Fibroblast of pulmonary artery (primary cell): Measurements from ENCODE around the gene LMX1A.

Experiments
- DNase-seq: peaks from one replicate; pipeline ENCODE4 v3.0.0-alpha.2; 2010; ENCODE audit warnings: low read depth
- H3K4me3 ChIP-seq: replicated peaks from 2 replicates; pipeline ENCODE4 v1.5.1; 2011; ENCODE audit warnings: low read depth, mild to moderate bottlenecking, control low read depth, low read length, moderate library complexity
- CTCF ChIP-seq: IDR thresholded peaks from 2 replicates; pipeline ENCODE4 v1.5.1; 2011; ENCODE audit warnings: mild to moderate bottlenecking, control low read depth, low read length, inconsistent platforms; ENCODE audit errors: missing control alignments

The LMX1A gene

DNA sequence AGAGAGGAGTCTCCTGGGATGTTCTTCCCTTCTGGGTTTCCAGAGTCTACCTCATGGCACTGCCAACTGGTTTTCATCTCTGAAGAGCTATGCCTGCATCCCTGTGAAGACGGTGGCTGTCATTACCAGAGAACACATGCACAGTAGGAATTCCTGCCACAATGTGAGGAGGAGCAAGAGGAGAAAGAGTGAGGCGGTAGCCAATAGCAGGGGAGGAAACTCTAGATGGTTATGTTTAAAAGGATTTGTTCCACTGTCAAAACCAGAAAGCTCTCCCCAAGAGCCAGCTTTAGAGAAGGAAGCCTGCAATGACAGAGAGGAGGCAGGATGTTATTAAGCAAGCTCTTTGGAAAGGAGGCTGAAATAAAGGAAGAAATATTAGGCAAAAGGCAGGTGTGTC is 12.3 kb downstream of the LMX1A start:
- no peak for DNase-seq
- no peak for TF ChIP-seq CTCF
- no peak overlapping the region for H3K4me3 ChIP-seq

DNA sequence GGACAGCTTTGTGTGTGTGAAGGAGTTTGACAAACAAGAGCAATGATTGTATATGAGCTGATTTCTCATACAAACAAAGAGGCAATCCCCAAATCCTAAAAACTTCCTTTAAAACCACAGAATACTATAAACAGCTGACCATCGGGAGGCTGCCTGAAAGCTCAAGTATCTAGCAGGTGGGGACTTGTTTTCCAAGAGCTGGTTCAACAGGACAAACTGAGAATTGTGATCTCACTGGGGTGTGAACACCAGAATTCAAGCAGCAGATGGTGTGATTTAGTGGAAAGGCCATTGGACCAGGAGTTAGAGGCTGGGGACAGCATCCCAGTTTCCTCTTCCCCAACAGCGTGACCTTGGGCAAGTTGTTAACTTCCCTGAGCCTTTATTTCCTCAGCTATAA is 13.9 kb downstream of the LMX1A start:
- TF ChIP-seq CTCF, result no peak
- no peak for DNase-seq
- H3K4me3 ChIP-seq, result no peak overlapping the region

DNA sequence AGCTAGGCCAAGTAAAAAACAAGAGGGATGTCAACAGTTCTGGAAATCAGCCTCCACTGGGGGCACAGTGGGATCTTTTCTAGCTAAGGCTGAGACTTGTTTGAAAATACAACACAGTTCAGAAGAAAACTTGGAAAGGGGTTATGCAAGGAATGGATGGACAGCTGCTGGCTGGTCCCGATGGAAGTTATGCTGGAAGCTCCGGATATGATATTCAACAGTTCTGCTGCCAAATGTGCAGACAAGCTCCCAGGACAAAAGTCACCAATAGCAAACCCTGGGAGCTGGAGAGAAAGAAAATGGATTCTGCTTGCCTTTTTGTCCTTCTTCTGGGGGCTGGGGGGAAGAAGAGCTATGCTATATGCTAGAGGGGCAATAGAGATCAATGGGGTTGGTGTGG is 14.3 kb downstream of the LMX1A start:
- no peak overlapping the region for H3K4me3 ChIP-seq
- no peak for DNase-seq
- TF ChIP-seq CTCF, result no peak

- no peak for DNase-seq
- H3K4me3 ChIP-seq, result no peak overlapping the region
- no peak for TF ChIP-seq CTCF
Observed at GRCh38 chr1:165339164-165339563, 17.4 kb downstream of the LMX1A start.

- no peak overlapping the region for H3K4me3 ChIP-seq
- no peak for TF ChIP-seq CTCF
- no peak for DNase-seq
Observed at GRCh38 chr1:165330483-165330882, 26.0 kb downstream of the LMX1A start.

GRCh38 chr1:165329104-165329503 is 27.4 kb downstream of the LMX1A start:
- DNase-seq, result no peak
- no peak for TF ChIP-seq CTCF
- no peak overlapping the region for H3K4me3 ChIP-seq

DNA sequence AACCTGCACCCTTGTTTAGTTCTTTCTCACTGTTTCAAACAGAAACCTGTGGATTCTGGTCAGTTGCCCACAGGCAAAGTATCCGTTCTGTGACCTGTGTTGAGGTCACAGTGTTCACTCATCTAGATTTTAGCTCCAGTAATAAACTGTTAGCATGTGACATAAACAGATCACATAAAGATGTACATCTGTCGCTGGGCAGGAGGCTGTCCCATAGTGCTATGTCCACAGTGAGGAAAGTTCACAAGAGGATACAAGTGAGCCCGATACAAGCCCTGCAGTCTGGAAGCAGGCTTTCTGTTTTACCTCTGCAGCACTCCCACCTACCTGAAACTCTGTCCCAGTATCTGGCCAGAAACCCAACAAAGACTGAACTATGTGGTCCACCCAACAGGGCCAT is 28.4 kb downstream of the LMX1A start:
- DNase-seq, result no peak
- TF ChIP-seq CTCF, result no peak
- H3K4me3 ChIP-seq, result no peak overlapping the region
